Measurements from ENCODE around the gene TEKTIP1.

TEKTIP1 gene

GRCh38 chr19:3585301-3586126, 46.5 kb downstream of the TEKTIP1 start, which contains the start of gene GIPC3:
Gene GIPC3 (plus strand): TSS chr19:3585478. CDS start chr19:3585598, 120 bp downstream.
- DNase-seq (ENCODE audit: low read depth, low spot score): no peak
- peak within 1 kb of the TSS; percentile 51 for H3K4me3 ChIP-seq (ENCODE audit: insufficient read length, low read depth)
- TF ChIP-seq YY1 (IDR thresholded peaks at IDR 0.05; ENCODE audit: insufficient read depth, insufficient read length) (no peak), ZNF274 (IDR thresholded peaks at IDR 0.05; ENCODE audit: low read depth, low read length) (no peak), SUZ12 (IDR thresholded peaks at IDR 0.05; ENCODE audit: extremely low read depth, insufficient read depth, insufficient read length) (no peak)

DNA sequence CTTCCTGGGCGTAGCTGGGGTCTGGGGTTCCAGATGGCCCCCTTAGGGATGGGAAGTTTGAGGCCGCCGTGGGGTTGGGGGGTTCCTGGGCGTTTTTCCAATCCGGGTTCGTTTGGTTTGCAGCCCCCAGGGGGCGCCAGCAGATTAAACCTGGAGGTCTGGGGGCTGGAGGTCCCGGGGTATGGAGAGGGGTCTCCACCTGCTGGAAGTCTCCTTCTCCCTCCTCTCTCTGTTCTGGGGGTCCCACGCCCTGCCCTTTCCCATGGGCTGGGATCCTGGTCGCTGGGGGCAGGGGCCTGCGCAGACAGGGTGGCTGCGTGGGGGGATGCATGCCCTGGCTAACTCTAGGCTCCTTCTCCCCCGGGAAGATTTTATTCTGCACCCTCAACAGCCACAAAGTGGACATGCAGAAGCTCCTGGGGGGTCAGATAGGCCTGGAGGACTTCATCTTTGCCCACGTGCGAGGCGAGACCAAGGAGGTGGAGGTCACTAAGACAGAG, 47.2 kb downstream of the TEKTIP1 start:
- no peak for DNase-seq (ENCODE audit: low read depth, low spot score)
- no peaks in the 10 kb centered on the region; the same call in 1 of the 2 replicates for H3K9me3 ChIP-seq (ENCODE audit: insufficient read depth, low read length)
- H3K4me3 ChIP-seq (ENCODE audit: insufficient read length, low read depth): peak overlapping the region; percentile 51
- peaks cover 13% of the 10 kb centered on the region for H3K27me3 ChIP-seq (ENCODE audit: insufficient read depth, insufficient read length)
- peaks cover 4% of the 10 kb centered on the region for H3K4me1 ChIP-seq (ENCODE audit: insufficient read depth, insufficient read length)
- peak overlapping the region; percentile 79 for H3K9ac ChIP-seq (ENCODE audit: insufficient read length, low read depth)
- no peaks in the 10 kb centered on the region for H3K36me3 ChIP-seq (ENCODE audit: insufficient read depth, insufficient read length, low read length)
- TF ChIP-seq SUZ12 (IDR thresholded peaks at IDR 0.05; ENCODE audit: extremely low read depth, insufficient read depth, insufficient read length): no peak
- no peak for TF ChIP-seq YY1 (IDR thresholded peaks at IDR 0.05; ENCODE audit: insufficient read depth, insufficient read length)
- TF ChIP-seq ZNF274 (IDR thresholded peaks at IDR 0.05; ENCODE audit: low read depth, low read length): no peak

More at GRCh38 chr19:3585301-3586126, 46.5 kb downstream of the TEKTIP1 start, which contains the start of gene GIPC3:
- Histone ChIP-seq H3K27me3 (ENCODE audit: insufficient read depth, insufficient read length) (peaks cover 13% of the 10 kb centered on the region), H3K4me1 (ENCODE audit: insufficient read depth, insufficient read length) (peaks cover 4% of the 10 kb centered on the region), H3K9me3 (ENCODE audit: insufficient read depth, low read length) (no peaks in the 10 kb centered on the region; the same call in 1 of the 2 replicates), H3K9ac (ENCODE audit: insufficient read length, low read depth) (peak within 1 kb of the TSS; percentile 79), H3K36me3 (ENCODE audit: insufficient read depth, insufficient read length, low read length) (no peaks in the 10 kb centered on the region)

DNA sequence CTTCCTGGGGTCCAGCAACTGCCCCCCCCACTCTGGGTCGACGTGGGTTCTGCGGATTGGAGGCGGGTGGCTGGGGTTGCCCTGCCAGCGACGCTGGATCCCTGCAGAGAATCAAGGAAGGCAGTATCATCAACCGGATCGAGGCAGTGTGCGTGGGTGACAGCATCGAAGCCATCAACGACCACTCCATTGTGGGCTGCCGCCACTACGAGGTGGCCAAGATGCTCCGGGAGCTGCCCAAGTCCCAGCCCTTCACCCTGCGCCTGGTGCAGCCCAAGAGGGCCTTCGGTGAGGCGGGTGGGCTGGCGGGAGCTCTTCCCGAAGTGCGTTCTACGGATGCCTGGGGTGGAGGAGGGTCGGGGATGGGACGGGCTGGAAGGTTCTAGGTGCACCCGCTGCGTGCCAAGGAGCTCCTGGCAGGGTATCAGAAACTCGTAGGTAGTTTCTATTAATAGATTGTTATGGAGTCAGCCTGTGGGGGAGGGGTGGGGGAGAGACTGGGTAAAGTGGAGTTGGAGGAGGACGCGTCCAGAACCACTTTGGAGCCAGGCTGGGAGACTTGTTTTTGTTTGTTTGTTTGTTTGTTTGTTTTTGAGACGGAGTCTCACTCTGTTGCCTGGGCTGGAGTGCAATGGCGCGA, 47.9 kb downstream of the TEKTIP1 start:
- DNase-seq (ENCODE audit: low read depth, low spot score): no peak
- no peak for TF ChIP-seq ZNF274 (IDR thresholded peaks at IDR 0.05; ENCODE audit: low read depth, low read length)
- no peak for TF ChIP-seq YY1 (IDR thresholded peaks at IDR 0.05; ENCODE audit: insufficient read depth, insufficient read length)
- no peak for TF ChIP-seq SUZ12 (IDR thresholded peaks at IDR 0.05; ENCODE audit: extremely low read depth, insufficient read depth, insufficient read length)
- Histone ChIP-seq H3K4me3 (ENCODE audit: insufficient read length, low read depth) (no peak overlapping the region), H3K36me3 (ENCODE audit: insufficient read depth, insufficient read length, low read length) (no peaks in the 10 kb centered on the region), H3K9me3 (ENCODE audit: insufficient read depth, low read length) (no peaks in the 10 kb centered on the region; the same call in 1 of the 2 replicates), H3K27me3 (ENCODE audit: insufficient read depth, insufficient read length) (peaks cover 14% of the 10 kb centered on the region), H3K9ac (ENCODE audit: insufficient read length, low read depth) (no peak overlapping the region), H3K4me1 (ENCODE audit: insufficient read depth, insufficient read length) (peaks cover 4% of the 10 kb centered on the region)

GRCh38 chr19:3589439-3589838, 50.5 kb downstream of the TEKTIP1 start:
- H3K4me3 ChIP-seq (ENCODE audit: insufficient read length, low read depth): no peak overlapping the region
- no peak for DNase-seq (ENCODE audit: low read depth, low spot score)
- H3K36me3 ChIP-seq (ENCODE audit: insufficient read depth, insufficient read length, low read length): no peaks in the 10 kb centered on the region
- peaks cover 16% of the 10 kb centered on the region for H3K27me3 ChIP-seq (ENCODE audit: insufficient read depth, insufficient read length)
- H3K9ac ChIP-seq (ENCODE audit: insufficient read length, low read depth): no peak overlapping the region
- no peaks in the 10 kb centered on the region for H3K4me1 ChIP-seq (ENCODE audit: insufficient read depth, insufficient read length)
- no peaks in the 10 kb centered on the region; the same call in 1 of the 2 replicates for H3K9me3 ChIP-seq (ENCODE audit: insufficient read depth, low read length)
- TF ChIP-seq ZNF274 (IDR thresholded peaks at IDR 0.05; ENCODE audit: low read depth, low read length) (no peak), SUZ12 (IDR thresholded peaks at IDR 0.05; ENCODE audit: extremely low read depth, insufficient read depth, insufficient read length) (no peak), YY1 (IDR thresholded peaks at IDR 0.05; ENCODE audit: insufficient read depth, insufficient read length) (no peak)

- no peaks in the 10 kb centered on the region; the same call in 1 of the 2 replicates for H3K9me3 ChIP-seq (ENCODE audit: insufficient read depth, low read length)
- TF ChIP-seq SUZ12 (IDR thresholded peaks at IDR 0.05; ENCODE audit: extremely low read depth, insufficient read depth, insufficient read length): no peak
- no peak for TF ChIP-seq ZNF274 (IDR thresholded peaks at IDR 0.05; ENCODE audit: low read depth, low read length)
- no peak for TF ChIP-seq YY1 (IDR thresholded peaks at IDR 0.05; ENCODE audit: insufficient read depth, insufficient read length)
- peaks cover 15% of the 10 kb centered on the region for H3K27me3 ChIP-seq (ENCODE audit: insufficient read depth, insufficient read length)
- H3K4me1 ChIP-seq (ENCODE audit: insufficient read depth, insufficient read length): no peaks in the 10 kb centered on the region
- no peaks in the 10 kb centered on the region for H3K36me3 ChIP-seq (ENCODE audit: insufficient read depth, insufficient read length, low read length)
- no peak overlapping the region for H3K4me3 ChIP-seq (ENCODE audit: insufficient read length, low read depth)
- no peak overlapping the region for H3K9ac ChIP-seq (ENCODE audit: insufficient read length, low read depth)
- DNase-seq (ENCODE audit: low read depth, low spot score): no peak
Observed at GRCh38 chr19:3589949-3590348, 51.0 kb downstream of the TEKTIP1 start.

GRCh38 chr19:3590991-3591659, 52.2 kb downstream of the TEKTIP1 start:
- Histone ChIP-seq H3K27me3 (ENCODE audit: insufficient read depth, insufficient read length) (peaks cover 4% of the 10 kb centered on the region), H3K9me3 (ENCODE audit: insufficient read depth, low read length) (no peaks in the 10 kb centered on the region; the same call in 1 of the 2 replicates), H3K36me3 (ENCODE audit: insufficient read depth, insufficient read length, low read length) (no peaks in the 10 kb centered on the region), H3K9ac (ENCODE audit: insufficient read length, low read depth) (no peak overlapping the region), H3K4me3 (ENCODE audit: insufficient read length, low read depth) (no peak overlapping the region), H3K4me1 (ENCODE audit: insufficient read depth, insufficient read length) (no peaks in the 10 kb centered on the region)
- TF ChIP-seq SUZ12 (IDR thresholded peaks at IDR 0.05; ENCODE audit: extremely low read depth, insufficient read depth, insufficient read length) (no peak), ZNF274 (IDR thresholded peaks at IDR 0.05; ENCODE audit: low read depth, low read length) (no peak), YY1 (IDR thresholded peaks at IDR 0.05; ENCODE audit: insufficient read depth, insufficient read length) (no peak)
- no peak for DNase-seq (ENCODE audit: low read depth, low spot score)

All from NT2/D1 (cell line).